Duodenal mucosa (tissue), 2 donors: Measurements from ENCODE around the gene MDC1.

Source experiments
- H3K27ac ChIP-seq: one replicate; pipeline ENCODE4 v1.7.0; 2013; ENCODE audit warnings: low read depth, low read length
- H3K27me3 ChIP-seq, 2 donors: one replicate each; pipeline ENCODE4 v1.7.0; 2013; ENCODE audit warnings: low read length in 2 of 2, control low read depth in 1 of 2; ENCODE audit not compliant: insufficient read depth in 2 of 2, control insufficient read depth in 1 of 2
- H3K36me3 ChIP-seq, 2 donors: one replicate each; pipeline ENCODE4 v1.7.0; 2013; ENCODE audit warnings: low read length in 2 of 2, control low read depth in 1 of 2; ENCODE audit not compliant: insufficient read depth in 2 of 2, control insufficient read depth in 1 of 2
- H3K4me1 ChIP-seq, 2 donors: one replicate each; pipeline ENCODE4 v1.7.0; 2013; ENCODE audit warnings: low read length in 2 of 2, control low read depth in 1 of 2; ENCODE audit not compliant: insufficient read depth in 2 of 2, control insufficient read depth in 1 of 2
- H3K4me3 ChIP-seq, 2 donors: one replicate each; pipeline ENCODE4 v1.7.0; 2013; ENCODE audit warnings: low read length in 2 of 2, low read depth in 1 of 2
- H3K9ac ChIP-seq, 2 donors: one replicate each; pipeline ENCODE4 v1.7.0; 2013; ENCODE audit warnings: low read length in 2 of 2, low read depth in 1 of 2
- H3K9me3 ChIP-seq, 2 donors: one replicate each; pipeline ENCODE4 v1.7.0; 2013; ENCODE audit warnings: low read length in 2 of 2, control low read depth in 1 of 2; ENCODE audit not compliant: control insufficient read depth in 1 of 2

MDC1 gene

GRCh38 chr6:30684386-30685156 is 32.5 kb downstream of the MDC1 start:
- peak overlapping the region; percentile 85 to 92 for H3K4me3 ChIP-seq
- H3K27ac ChIP-seq, result peak overlapping the region; percentile 91
- no peaks in the 10 kb centered on the region for H3K36me3 ChIP-seq
- peak overlapping the region; percentile 55 to 72 for H3K9ac ChIP-seq
- H3K9me3 ChIP-seq, result no peaks in the 10 kb centered on the region
- no peaks in the 10 kb centered on the region for H3K27me3 ChIP-seq
- peaks cover 31 to 45% of the 10 kb centered on the region in 2 donors for H3K4me1 ChIP-seq

GRCh38 chr6:30683980-30684338 is 33.1 kb downstream of the MDC1 start:
- H3K36me3 ChIP-seq, result no peaks in the 10 kb centered on the region
- peak overlapping the region; percentile 55 to 72 for H3K9ac ChIP-seq
- peak overlapping the region; percentile 85 for H3K27ac ChIP-seq
- H3K9me3 ChIP-seq, result no peaks in the 10 kb centered on the region
- peak overlapping the region; percentile 85 to 92 for H3K4me3 ChIP-seq
- H3K4me1 ChIP-seq, result peaks cover 32 to 44% of the 10 kb centered on the region in 2 donors
- H3K27me3 ChIP-seq, result no peaks in the 10 kb centered on the region

- peak overlapping the region; percentile 85 to 92 for H3K4me3 ChIP-seq
- H3K36me3 ChIP-seq, result peaks cover 0 to 3% of the 10 kb centered on the region in 2 donors
- H3K9me3 ChIP-seq, result no peaks in the 10 kb centered on the region
- H3K27ac ChIP-seq, result peak overlapping the region; percentile 85
- H3K4me1 ChIP-seq, result peaks cover 32 to 40% of the 10 kb centered on the region in 2 donors
- no peaks in the 10 kb centered on the region for H3K27me3 ChIP-seq
- peak overlapping the region; percentile 67 to 72 for H3K9ac ChIP-seq
Measured at GRCh38 chr6:30683183-30683979, 33.7 kb downstream of the MDC1 start.

- H3K9ac ChIP-seq, result peak overlapping the region; percentile 67 to 72
- H3K27ac ChIP-seq, result peak overlapping the region; percentile 85
- H3K9me3 ChIP-seq, result no peaks in the 10 kb centered on the region
- H3K4me3 ChIP-seq, result peak overlapping the region; percentile 85 to 92
- peaks cover 3 to 6% of the 10 kb centered on the region in 2 donors for H3K36me3 ChIP-seq
- no peaks in the 10 kb centered on the region for H3K27me3 ChIP-seq
- H3K4me1 ChIP-seq, result peaks cover 24 to 34% of the 10 kb centered on the region in 2 donors
Measured at GRCh38 chr6:30682143-30683117, 34.7 kb downstream of the MDC1 start.

GRCh38 chr6:30681766-30682142 is 35.3 kb downstream of the MDC1 start:
- Histone ChIP-seq H3K27ac (peak overlapping the region; percentile 85), H3K27me3 (no peaks in the 10 kb centered on the region), H3K4me3 (peak overlapping the region; percentile 85 to 92), H3K9ac (peak overlapping the region; percentile 32 to 72), H3K9me3 (no peaks in the 10 kb centered on the region), H3K4me1 (peaks cover 24 to 39% of the 10 kb centered on the region in 2 donors), H3K36me3 (peaks cover 3 to 12% of the 10 kb centered on the region in 2 donors)

GRCh38 chr6:30679765-30680535 is 37.1 kb downstream of the MDC1 start:
- peak overlapping the region; percentile 51 to 58 for H3K4me3 ChIP-seq
- H3K4me1 ChIP-seq, result peaks cover 20 to 29% of the 10 kb centered on the region in 2 donors
- H3K27ac ChIP-seq, result no peak overlapping the region
- no peaks in the 10 kb centered on the region for H3K9me3 ChIP-seq
- H3K9ac ChIP-seq, result peak overlapping the region; percentile 41 to 54
- H3K36me3 ChIP-seq, result peaks cover 3 to 17% of the 10 kb centered on the region in 2 donors
- no peaks in the 10 kb centered on the region for H3K27me3 ChIP-seq

GRCh38 chr6:30678964-30679726 is 37.9 kb downstream of the MDC1 start:
- Histone ChIP-seq H3K9me3 (no peaks in the 10 kb centered on the region), H3K9ac (peak overlapping the region; percentile 41 to 54), H3K4me3 (peak overlapping the region; percentile 51 to 58), H3K27ac (no peak overlapping the region), H3K36me3 (peaks cover 3 to 17% of the 10 kb centered on the region in 2 donors), H3K4me1 (peaks cover 20 to 29% of the 10 kb centered on the region in 2 donors), H3K27me3 (no peaks in the 10 kb centered on the region)

- Histone ChIP-seq H3K4me1 (peaks cover 21 to 33% of the 10 kb centered on the region in 2 donors), H3K9me3 (no peaks in the 10 kb centered on the region), H3K36me3 (peaks cover 3 to 17% of the 10 kb centered on the region in 2 donors), H3K27me3 (no peaks in the 10 kb centered on the region), H3K4me3 (no peak overlapping the region), H3K9ac (no peak overlapping the region), H3K27ac (no peak overlapping the region)
Measured at GRCh38 chr6:30676660-30677285, 40.3 kb downstream of the MDC1 start.
